ENCODE results near the gene AGAP2.

DNA sequence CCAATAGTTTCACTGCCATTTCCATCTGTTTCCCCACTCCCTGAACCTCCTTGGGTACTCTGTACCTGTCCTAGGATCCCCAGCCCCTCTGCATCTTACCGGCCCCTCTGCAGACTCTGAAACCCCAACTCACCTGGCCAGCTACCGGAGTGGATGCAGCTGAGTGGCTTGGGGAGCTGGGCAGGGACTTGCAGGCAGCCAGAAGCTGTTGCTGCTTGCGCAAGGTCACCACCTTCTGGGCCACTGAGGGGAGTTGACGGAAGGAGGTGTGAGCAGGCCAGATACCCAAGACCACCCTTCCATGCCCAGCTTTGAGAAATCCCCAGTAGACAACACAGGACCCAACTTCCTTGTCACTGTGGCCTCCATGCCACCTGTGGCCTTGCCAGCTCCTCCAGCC is 6.3 kb downstream of the AGAP2 start:
- TF ChIP-seq CTCF (IDR thresholded peaks at IDR 0.05; ENCODE audit: insufficient read depth, low read depth, low read length) (no peak), EZH2 (IDR thresholded peaks at IDR 0.05; ENCODE audit: insufficient read depth, low read length) (no peak)
